Pancreas (tissue), 10 donors: ENCODE data around the gene CORT. TPM values are rescaled to one million over a fixed set of nuclear protein-coding genes. Genes with fewer than 3 reads are reported as not detected.
"Not testable (repeated sequence)": the region's sequence is repeated elsewhere in the genome, so short reads cannot be mapped to it uniquely, and the experiment has no call there.

Experiments used
- ATAC-seq, 4 donors: fragments of 200-7000 bp; cut with Tn5 transposase; one replicate each; pipeline versions ENCODE4 v1.8.0 to v1.9.1; 2020; ENCODE audit warnings: mild to moderate bottlenecking in 4 of 4, moderate library complexity in 4 of 4
- DNase-seq, 6 donors: peaks; one replicate each; pipeline ENCODE4 v3.0.0-alpha.2; 2020
- FAIRE-seq: peaks from 2 replicates; lab custom pipeline; 2012; peaks lifted over from hg19 to GRCh38; lab: Jason Lieb, UNC
- H3K27ac ChIP-seq, 4 donors: fragments of 200-600 bp; sonication (generic); 1 replicate in 3 of 4; 2 replicates in 1 of 4; pipeline versions ENCODE4 v1.5.0 to v1.8.0; 2020
- H3K27me3 ChIP-seq, 4 donors: fragments of 200-600 bp; one replicate each; pipeline ENCODE4 v1.8.0; 2021
- H3K36me3 ChIP-seq, 3 donors: fragments of 200-600 bp; sonication (generic) in 1 of 3; one replicate each; pipeline versions ENCODE4 v1.5.0 to v1.8.0; 2020 to 2021
- H3K4me1 ChIP-seq, 3 donors: fragments of 200-600 bp; one replicate each; pipeline ENCODE4 v1.8.0; 2021
- H3K4me3 ChIP-seq, 4 donors: fragments of 200-600 bp; sonication (generic) in 2 of 4; one replicate each; pipeline versions ENCODE4 v1.5.0 to v1.8.0; 2020 to 2021
- H3K9me3 ChIP-seq, 4 donors: fragments of 200-600 bp; one replicate each; pipeline ENCODE4 v1.8.0; 2021
- WGBS, 2 donors: extraction: QIAGEN DNeasy Blood & Tissue Kit; methylation state at CpG; one replicate each; pipeline ENCODE4 v1.1.7; 2013; 5-methylcytosine and 5-hydroxymethylcytosine counted together
- intact Hi-C, 3 donors: fragments of 100-400 bp; cut with DNase I; formaldehyde crosslinking; loops; one replicate each; pipeline versions ENCODE4 v1.11.1 to v1.14.2; 2022
- polyA plus RNA-seq, 2 donors: library from polyadenylated mRNA; stranded (reverse); fragments of 200-250 nt; gene quantifications; one replicate each; pipeline ENCODE4 v1.2.3, GENCODE V29; 2013
- total RNA-seq, 6 donors: library from RNA; stranded (reverse); fragmentation: NEBNext Ultra II Directional in 4 of 6; extraction: Animal tissue kit (Norgen Biotek cat#: 25700) in 4 of 6; gene quantifications; one replicate each; pipeline versions ENCODE4 v1.2.1 to v1.2.4, GENCODE V29; 2021 to 2023
- TF ChIP-seq, protein P1 (sequence below), 4 donors: fragments of 200-600 bp; sonication (generic) in 3 of 4; IDR thresholded peaks; one replicate each; pipeline versions ENCODE4 v1.5.0 to v1.8.0; 2021; ENCODE audit warnings: antibody characterized with exemption in 4 of 4
- donor health status: healthy with polysubstance abuse.
- donor health status: DM: no; HTN: no; CAD: no; lungs with moderate emphysema.
- donor health status: DM: no; HTN: no; CAD: no.
- donor health status: control.
- donor health status: control.
- donor health status: Bipolar disorder and iron deficiency.
- donor health status: DM: yes; HTN: yes; CAD: no.
- donor health status: DM: no; HTN: no; CAD: no.
- donor health status: DM: no; HTN: no; CAD: no.
- donor health status: DM: yes; HTN: yes; CAD: no.

The CORT gene
- total and polyA plus RNA-seq, 8 donors = 0.22 to 0.85 (median 0.34) TPM; not detected in 5

DNA sequence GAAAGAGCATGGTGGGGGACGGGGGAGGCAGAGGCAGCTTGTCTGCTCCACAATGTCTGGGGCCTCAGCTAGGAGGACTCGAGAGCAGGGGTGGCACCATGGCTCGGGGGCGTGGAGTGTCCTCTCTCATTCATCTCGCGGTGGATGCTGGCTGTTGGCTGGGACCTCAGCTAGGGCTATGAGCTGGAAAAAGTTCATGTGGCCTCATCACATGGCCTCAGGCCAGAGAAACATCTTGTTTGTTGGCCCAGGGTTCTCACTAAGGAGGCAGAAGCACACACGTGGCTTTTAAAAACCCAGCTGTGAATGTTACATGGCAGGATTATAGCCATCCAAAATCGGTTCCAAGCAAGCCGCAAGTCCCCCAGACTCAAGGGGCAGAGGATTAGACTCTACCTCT lies 25.8 kb upstream of the CORT start:
- WGBS, 2 donors = 60 to 69% methylated on average over 9 of the region's 9 CpGs
- intact Hi-C loops = no loop called here
- Histone ChIP-seq H3K9me3 (no peaks in the 10 kb centered on the region), H3K36me3 (peaks cover 0 to 5% (median 0%) of the 10 kb centered on the region in 3 donors), H3K27ac (no peak overlapping the region), H3K4me1 (no peaks in the 10 kb centered on the region), H3K27me3 (no peaks in the 10 kb centered on the region), H3K4me3 (no peak overlapping the region)
- DNase-seq (no peak), FAIRE-seq (no peak), ATAC-seq (peak in 1 of 4 donors; percentile 37)
- TF ChIP-seq, protein P1, sequence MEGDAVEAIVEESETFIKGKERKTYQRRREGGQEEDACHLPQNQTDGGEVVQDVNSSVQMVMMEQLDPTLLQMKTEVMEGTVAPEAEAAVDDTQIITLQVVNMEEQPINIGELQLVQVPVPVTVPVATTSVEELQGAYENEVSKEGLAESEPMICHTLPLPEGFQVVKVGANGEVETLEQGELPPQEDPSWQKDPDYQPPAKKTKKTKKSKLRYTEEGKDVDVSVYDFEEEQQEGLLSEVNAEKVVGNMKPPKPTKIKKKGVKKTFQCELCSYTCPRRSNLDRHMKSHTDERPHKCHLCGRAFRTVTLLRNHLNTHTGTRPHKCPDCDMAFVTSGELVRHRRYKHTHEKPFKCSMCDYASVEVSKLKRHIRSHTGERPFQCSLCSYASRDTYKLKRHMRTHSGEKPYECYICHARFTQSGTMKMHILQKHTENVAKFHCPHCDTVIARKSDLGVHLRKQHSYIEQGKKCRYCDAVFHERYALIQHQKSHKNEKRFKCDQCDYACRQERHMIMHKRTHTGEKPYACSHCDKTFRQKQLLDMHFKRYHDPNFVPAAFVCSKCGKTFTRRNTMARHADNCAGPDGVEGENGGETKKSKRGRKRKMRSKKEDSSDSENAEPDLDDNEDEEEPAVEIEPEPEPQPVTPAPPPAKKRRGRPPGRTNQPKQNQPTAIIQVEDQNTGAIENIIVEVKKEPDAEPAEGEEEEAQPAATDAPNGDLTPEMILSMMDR (IDR thresholded peaks at IDR 0.05) = no peak

- no peaks in the 10 kb centered on the region for H3K9me3 ChIP-seq
- H3K4me1 ChIP-seq = no peaks in the 10 kb centered on the region
- no peaks in the 10 kb centered on the region for H3K27me3 ChIP-seq
- peaks cover 0 to 4% (median 0%) of the 10 kb centered on the region in 3 donors for H3K36me3 ChIP-seq
- H3K27ac ChIP-seq = no peak overlapping the region
- no peak for FAIRE-seq
- TF ChIP-seq, protein P1 (IDR thresholded peaks at IDR 0.05) = no peak
- H3K4me3 ChIP-seq = no peak overlapping the region
- no peak for ATAC-seq
- 67 to 79% methylated on average over 8 of the region's 8 CpGs for WGBS, 2 donors
- no peak for DNase-seq
- intact Hi-C loops = loop anchor here in 2 of 3 donors (5.0 kb wide), 1 partner anchor 47 kb away; no protein-coding TSS in a partner anchor
Observed at GRCh38 chr1:10424651-10425050, 25.2 kb upstream of the CORT start.

DNA sequence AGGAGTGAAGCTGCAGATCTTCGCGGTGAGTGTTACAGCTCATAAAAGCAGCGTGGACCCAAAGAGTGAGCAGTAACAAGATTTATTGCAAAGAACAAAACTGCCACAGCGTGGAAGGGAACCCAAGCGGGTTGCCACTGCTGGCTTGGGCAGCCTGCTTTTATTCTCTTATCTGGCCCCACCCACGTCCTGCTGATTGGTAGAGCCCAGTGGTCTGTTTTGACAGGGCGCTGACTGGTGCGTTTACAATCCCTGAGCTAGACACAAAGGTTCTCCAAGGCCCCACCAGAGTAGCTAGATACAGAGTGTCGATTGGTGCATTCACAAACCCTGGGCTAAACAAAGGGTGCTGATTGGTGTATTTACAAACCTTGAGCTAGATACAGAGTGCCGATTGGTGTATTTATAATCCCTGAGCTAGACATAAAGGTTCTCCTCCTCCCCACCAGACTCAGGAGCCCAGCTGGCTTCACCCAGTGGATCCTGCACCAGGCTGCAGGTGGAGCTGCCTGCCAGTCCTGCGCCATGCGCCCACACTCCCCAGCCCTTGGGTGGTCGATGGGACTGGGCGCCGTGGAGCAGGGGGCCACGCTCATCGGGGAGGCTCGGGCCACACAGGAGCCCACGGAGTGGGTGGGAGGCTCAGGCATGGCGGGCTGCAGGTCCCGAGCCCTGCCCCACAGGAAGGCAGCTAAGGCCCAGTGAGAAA lies 23.9 kb upstream of the CORT start:
- H3K4me1 ChIP-seq, H3K27me3 ChIP-seq, H3K4me3 ChIP-seq, FAIRE-seq, H3K27ac ChIP-seq, H3K36me3 ChIP-seq, H3K9me3 ChIP-seq, DNase-seq, ATAC-seq: not testable (repeated sequence)
- 80 to 85% methylated on average over 19 to 20 of the region's 21 CpGs for WGBS, 2 donors
- intact Hi-C loops = loop anchor here in 2 of 3 donors (5.0 kb wide), 1 partner anchor 49 kb away; no protein-coding TSS in a partner anchor

DNA sequence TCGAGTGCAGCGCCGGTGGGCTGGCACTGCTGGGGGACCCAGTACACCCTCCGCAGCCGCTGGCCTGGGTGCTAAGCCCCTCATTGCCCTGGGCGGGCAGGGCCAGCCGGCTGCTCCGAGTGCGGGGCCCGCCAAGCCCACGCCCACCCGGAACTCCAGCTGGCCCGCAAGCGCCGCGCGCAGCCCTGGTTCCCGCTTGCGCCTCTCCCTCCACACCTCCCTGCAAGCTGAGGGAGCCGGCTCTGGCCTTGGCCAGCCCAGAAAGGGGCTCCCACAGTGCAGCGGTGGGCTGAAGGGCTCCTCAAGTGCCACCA lies 23.3 kb upstream of the CORT start:
- H3K4me3 ChIP-seq, DNase-seq, H3K36me3 ChIP-seq, H3K27me3 ChIP-seq, H3K9me3 ChIP-seq, FAIRE-seq, H3K27ac ChIP-seq, H3K4me1 ChIP-seq, ATAC-seq: not testable (repeated sequence)
- intact Hi-C loops = loop anchor here in 2 of 3 donors (5.0 kb wide), 1 partner anchor 49 kb away; no protein-coding TSS in a partner anchor
- 90 to 95% methylated on average over 3 to 20 of the region's 21 CpGs for WGBS, 2 donors

- WGBS, 2 donors = 63 to 81% methylated on average over 5 of the region's 5 CpGs
- Histone ChIP-seq H3K9me3 (no peaks in the 10 kb centered on the region), H3K4me1 (peaks cover 0 to 5% (median 5%) of the 10 kb centered on the region in 3 donors), H3K36me3 (no peaks in the 10 kb centered on the region), H3K27ac (no peak overlapping the region), H3K27me3 (no peaks in the 10 kb centered on the region), H3K4me3 (no peak overlapping the region)
- TF ChIP-seq, protein P1 (IDR thresholded peaks at IDR 0.05) = no peak
- FAIRE-seq (no peak), DNase-seq (no peak), ATAC-seq (no peak)
- intact Hi-C loops = loop anchor here in 2 of 3 donors (5.0 kb wide), 1 partner anchor 52 kb away; no protein-coding TSS in a partner anchor
Observed at GRCh38 chr1:10428984-10429383, 20.8 kb upstream of the CORT start.

GRCh38 chr1:10429868-10430215 lies 20.0 kb upstream of the CORT start:
- ATAC-seq (peak in 1 of 4 donors; percentile 1), FAIRE-seq (no peak), DNase-seq (no peak)
- H3K4me1 ChIP-seq = peaks cover 0 to 5% (median 5%) of the 10 kb centered on the region in 3 donors
- peak overlapping the region in 1 of 4 donors; percentile 30 for H3K27ac ChIP-seq
- H3K4me3 ChIP-seq = peak overlapping the region; percentile 49 to 83 (median 59)
- intact Hi-C loops = loop anchor here in 2 of 3 donors (5.0 kb wide), 2 partner anchors 53 to 62 kb away; no protein-coding TSS in a partner anchor
- no peaks in the 10 kb centered on the region for H3K9me3 ChIP-seq
- H3K27me3 ChIP-seq = no peaks in the 10 kb centered on the region
- H3K36me3 ChIP-seq = no peaks in the 10 kb centered on the region
- WGBS, 2 donors = 13 to 14% methylated on average over 16 of the region's 16 CpGs
- TF ChIP-seq, protein P1 (IDR thresholded peaks at IDR 0.05) = no peak
